ENCODE measurements around the gene ESYT3. TPM values are rescaled to one million over a fixed set of nuclear protein-coding genes. Genes with fewer than 3 reads are reported as not detected.

ESYT3 gene
- polyA plus RNA-seq, 3 donors = not detected

GRCh38 chr3:138407236-138407907, 27.0 kb upstream of the ESYT3 start:
- no peaks in the 10 kb centered on the region for H4K20me1 ChIP-seq (ENCODE audit: insufficient read depth, low read length)
- intact Hi-C loops (cut with micrococcal nuclease) = no loop called here
- peaks cover 0 to 8% of the 10 kb centered on the region in 2 donors for H3K36me3 Mint-ChIP-seq
- H3K27me3 Mint-ChIP-seq (ENCODE audit: low read depth in 3 of 3) = peaks cover 6 to 7% (median 7%) of the 10 kb centered on the region in 3 donors
- H3K4me1 Mint-ChIP-seq = peaks cover 17% of the 10 kb centered on the region
- peaks cover 0 to 1% (median 0%) of the 10 kb centered on the region in 7 donors for H3K9me3 Mint-ChIP-seq
- H3K9me3 ChIP-seq (replicated peaks in 1 of 2; ENCODE audit: control insufficient read depth in 1 of 2, insufficient read depth in 1 of 2, low read length in 2 of 2) = no peaks in the 10 kb centered on the region
- no peak overlapping the region for H3K4me2 ChIP-seq (replicated peaks; ENCODE audit: extremely low read depth, low read length, poor library complexity, severe bottlenecking)
- no peak for DNase-seq
- 91% methylated on average over 3 of the region's 3 CpGs for WGBS (ENCODE audit: insufficient coverage)
- no peak overlapping the region for H3K4me3 ChIP-seq (replicated peaks in 1 of 3; ENCODE audit: low read depth in 2 of 3, low read length in 3 of 3)
- no peaks in the 10 kb centered on the region for H3K36me3 ChIP-seq (replicated peaks in 1 of 2; ENCODE audit: control insufficient read depth in 1 of 2, insufficient read depth in 2 of 2, low read length in 2 of 2)
- no peak overlapping the region for H3K27ac Mint-ChIP-seq
- no peak overlapping the region for H3K27ac ChIP-seq (ENCODE audit: low read depth in 1 of 2, low read length in 2 of 2)
- no peak for TF ChIP-seq CTCF (IDR thresholded peaks at IDR 0.05)
- H3K79me2 ChIP-seq (ENCODE audit: insufficient read depth, low read length) = no peaks in the 10 kb centered on the region
- H3K4me3 Mint-ChIP-seq = no peak overlapping the region
- no peak overlapping the region for H3K9ac ChIP-seq (ENCODE audit: insufficient read depth, low read length, poor library complexity, severe bottlenecking)
- H3K4me1 ChIP-seq (ENCODE audit: control insufficient read depth in 1 of 2, insufficient read depth in 2 of 2, low read length in 2 of 2) = peaks cover 17 to 23% of the 10 kb centered on the region in 2 donors
- H2AFZ ChIP-seq (ENCODE audit: insufficient read depth, low read depth, low read length, poor library complexity, severe bottlenecking) = no peak overlapping the region
- no peaks in the 10 kb centered on the region for H3K27me3 ChIP-seq (ENCODE audit: control insufficient read depth in 2 of 2, insufficient read depth in 2 of 2, low read length in 2 of 2)

DNA sequence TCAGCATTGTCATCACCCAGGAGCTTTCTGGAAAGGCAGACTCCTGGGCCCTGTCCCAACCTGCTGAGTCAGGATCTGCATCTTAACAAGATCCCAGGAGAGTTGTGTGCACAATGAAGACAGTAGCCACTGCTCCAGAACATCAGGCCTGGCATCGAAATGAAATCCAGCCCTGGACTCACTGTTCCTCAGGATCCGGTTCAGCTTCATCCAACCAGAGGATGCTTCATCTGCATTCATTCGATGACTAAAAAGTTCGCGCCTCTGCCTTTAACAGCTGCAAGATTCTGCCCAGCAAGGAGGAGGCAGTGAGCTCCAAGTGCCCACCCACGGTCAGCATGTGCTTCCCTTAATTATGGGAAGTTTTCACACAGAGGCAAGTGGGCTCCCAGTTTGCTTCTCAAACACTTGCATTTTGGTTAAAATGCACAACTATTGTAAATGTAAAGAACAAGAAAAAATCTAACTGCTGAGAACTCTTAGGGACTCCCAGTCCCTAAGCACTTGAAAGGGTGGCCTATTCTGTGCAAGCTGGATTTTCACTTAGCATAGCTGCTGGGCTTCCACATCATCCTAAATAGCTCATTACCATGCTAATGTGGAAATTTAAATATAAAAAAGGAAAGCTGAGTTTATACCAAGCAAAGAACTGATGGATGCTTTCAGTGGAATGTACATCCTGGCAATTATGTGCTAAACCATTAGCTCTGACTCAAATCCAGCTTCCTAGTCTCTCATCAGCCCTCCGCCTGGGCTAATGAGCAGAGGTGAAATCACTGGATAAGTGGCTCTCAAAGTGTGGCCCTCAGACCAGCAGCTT, 25.5 kb upstream of the ESYT3 start:
- H2AFZ ChIP-seq (ENCODE audit: insufficient read depth, low read depth, low read length, poor library complexity, severe bottlenecking) = no peak overlapping the region
- Mint-ChIP-seq H3K4me1 (peaks cover 30% of the 10 kb centered on the region), H3K4me3 (no peak overlapping the region), H3K27ac (no peak overlapping the region), H3K27me3 (ENCODE audit: low read depth in 3 of 3) (peaks cover 6 to 7% (median 7%) of the 10 kb centered on the region in 3 donors), H3K36me3 (peaks cover 0 to 8% of the 10 kb centered on the region in 2 donors), H3K9me3 (peaks cover 0 to 1% (median 0%) of the 10 kb centered on the region in 7 donors)
- H3K4me3 ChIP-seq (replicated peaks in 1 of 3; ENCODE audit: low read depth in 2 of 3, low read length in 3 of 3) = no peak overlapping the region
- no peaks in the 10 kb centered on the region for H3K9me3 ChIP-seq (replicated peaks in 1 of 2; ENCODE audit: control insufficient read depth in 1 of 2, insufficient read depth in 1 of 2, low read length in 2 of 2)
- 83% methylated on average over 7 of the region's 7 CpGs for WGBS (ENCODE audit: insufficient coverage)
- H4K20me1 ChIP-seq (ENCODE audit: insufficient read depth, low read length) = no peaks in the 10 kb centered on the region
- no peaks in the 10 kb centered on the region for H3K79me2 ChIP-seq (ENCODE audit: insufficient read depth, low read length)
- H3K27ac ChIP-seq (ENCODE audit: low read depth in 1 of 2, low read length in 2 of 2) = no peak overlapping the region
- no peaks in the 10 kb centered on the region for H3K36me3 ChIP-seq (replicated peaks in 1 of 2; ENCODE audit: control insufficient read depth in 1 of 2, insufficient read depth in 2 of 2, low read length in 2 of 2)
- intact Hi-C loops (cut with micrococcal nuclease) = no loop called here
- no peak overlapping the region for H3K9ac ChIP-seq (ENCODE audit: insufficient read depth, low read length, poor library complexity, severe bottlenecking)
- DNase-seq = no peak
- peaks cover 31 to 35% of the 10 kb centered on the region in 2 donors for H3K4me1 ChIP-seq (ENCODE audit: control insufficient read depth in 1 of 2, insufficient read depth in 2 of 2, low read length in 2 of 2)
- TF ChIP-seq CTCF (IDR thresholded peaks at IDR 0.05) = no peak
- H3K27me3 ChIP-seq (ENCODE audit: control insufficient read depth in 2 of 2, insufficient read depth in 2 of 2, low read length in 2 of 2) = no peaks in the 10 kb centered on the region
- no peak overlapping the region for H3K4me2 ChIP-seq (replicated peaks; ENCODE audit: extremely low read depth, low read length, poor library complexity, severe bottlenecking)

All from CD14-positive monocyte (primary cell).